CD14-positive monocyte (primary cell): ENCODE results near the gene IL27RA. TPM values are rescaled to one million over a fixed set of nuclear protein-coding genes. Genes with fewer than 3 reads are reported as not detected.

Experiments
- DNase-seq, 3 donors: peaks; one replicate each; pipeline ENCODE4 v3.0.0-alpha.2; 2011 to 2022
- H2AFZ ChIP-seq: 2 replicates; pipeline ENCODE4 v1.6.0; 2012; ENCODE audit warnings: mild to moderate bottlenecking, low read depth, low read length, inconsistent platforms; ENCODE audit not compliant: insufficient read depth, poor library complexity, severe bottlenecking
- H3K27ac ChIP-seq, 2 donors: 1 replicate in 1 of 2; 2 replicates in 1 of 2; pipeline ENCODE4 v1.5.1; 2012 to 2013; ENCODE audit warnings: low read length in 2 of 2, control low read depth in 1 of 2, inconsistent platforms in 1 of 2, low read depth in 1 of 2, mild to moderate bottlenecking in 1 of 2
- H3K27me3 ChIP-seq, 2 donors: one replicate each; pipeline versions ENCODE4 v1.6.0 to v1.6.1; 2011 to 2013; ENCODE audit warnings: low read length in 2 of 2; ENCODE audit not compliant: control insufficient read depth in 2 of 2, insufficient read depth in 2 of 2
- H3K36me3 ChIP-seq, 2 donors: replicated peaks in 1 of 2; 1 replicate in 1 of 2; 2 replicates in 1 of 2; pipeline versions ENCODE4 v1.5.1 to v1.6.1; 2012 to 2013; ENCODE audit warnings: low read length in 2 of 2, control low read depth in 1 of 2, inconsistent platforms in 1 of 2, mild to moderate bottlenecking in 1 of 2; ENCODE audit not compliant: insufficient read depth in 2 of 2, control insufficient read depth in 1 of 2
- H3K4me1 ChIP-seq, 2 donors: 1 replicate in 1 of 2; 2 replicates in 1 of 2; pipeline versions ENCODE4 v1.5.1 to v1.6.1; 2012 to 2013; ENCODE audit warnings: low read length in 2 of 2, control low read depth in 1 of 2, inconsistent platforms in 1 of 2, mild to moderate bottlenecking in 1 of 2, moderate library complexity in 1 of 2; ENCODE audit not compliant: insufficient read depth in 2 of 2, control insufficient read depth in 1 of 2
- H3K4me2 ChIP-seq: replicated peaks from 2 replicates; pipeline ENCODE3; 2012; ENCODE audit warnings: low read length, moderate library complexity, mild to moderate bottlenecking; ENCODE audit not compliant: poor library complexity, severe bottlenecking; ENCODE audit errors: extremely low read depth
- H3K4me3 ChIP-seq, 3 experiments: fragments of 200-600 bp in 1 of 3; sonication (generic) in 1 of 3; replicated peaks in 1 of 3; 1 replicate in 2 of 3; 2 replicates in 1 of 3; pipeline ENCODE4 v1.5.1; 2011 to 2013; ENCODE audit warnings: low read length in 3 of 3, mild to moderate bottlenecking in 3 of 3, control low read depth in 2 of 3, low read depth in 2 of 3, inconsistent platforms in 1 of 3, moderate library complexity in 1 of 3
- H3K79me2 ChIP-seq: 2 replicates; pipeline ENCODE4 v1.6.0; 2012; ENCODE audit warnings: mild to moderate bottlenecking, control low read depth, inconsistent platforms, low read length, moderate library complexity; ENCODE audit not compliant: insufficient read depth
- H3K9ac ChIP-seq: 2 replicates; pipeline ENCODE4 v1.6.0; 2017; ENCODE audit warnings: low read length, mild to moderate bottlenecking; ENCODE audit not compliant: insufficient read depth, poor library complexity, severe bottlenecking
- H3K9me3 ChIP-seq, 2 donors: replicated peaks in 1 of 2; 1 replicate in 1 of 2; 2 replicates in 1 of 2; pipeline versions ENCODE4 v1.5.1 to v1.6.1; 2012 to 2013; ENCODE audit warnings: low read length in 2 of 2, control low read depth in 1 of 2; ENCODE audit not compliant: control insufficient read depth in 1 of 2, insufficient read depth in 1 of 2
- H4K20me1 ChIP-seq: 2 replicates; pipeline ENCODE4 v1.6.0; 2012; ENCODE audit warnings: mild to moderate bottlenecking, low read length, control low read depth, moderate library complexity; ENCODE audit not compliant: insufficient read depth
- H3K27ac Mint-ChIP-seq, 7 donors: one replicate each; pipeline ENCODE4 v1.8.0; 2020; ENCODE audit warnings: mild to moderate bottlenecking in 7 of 7, mixed read lengths in 7 of 7, moderate library complexity in 6 of 7, inconsistent platforms in 2 of 7
- H3K27me3 Mint-ChIP-seq, 3 donors: one replicate each; pipeline ENCODE4 v1.8.0; 2021 to 2022; ENCODE audit warnings: low read depth in 3 of 3, mild to moderate bottlenecking in 3 of 3, mixed read lengths in 3 of 3, moderate library complexity in 3 of 3, inconsistent platforms in 1 of 3
- H3K36me3 Mint-ChIP-seq, 2 donors: one replicate each; pipeline ENCODE4 v1.8.0; 2020; ENCODE audit warnings: mixed read lengths in 2 of 2, inconsistent platforms in 1 of 2, mild to moderate bottlenecking in 1 of 2
- H3K4me1 Mint-ChIP-seq: one replicate; pipeline ENCODE4 v1.8.0; 2020; ENCODE audit warnings: mild to moderate bottlenecking, mixed read lengths
- H3K4me3 Mint-ChIP-seq, 2 donors: one replicate each; pipeline ENCODE4 v1.8.0; 2020; ENCODE audit warnings: mild to moderate bottlenecking in 2 of 2, mixed read lengths in 2 of 2, moderate library complexity in 1 of 2
- H3K9me3 Mint-ChIP-seq, 7 donors: one replicate each; pipeline ENCODE4 v1.8.0; 2020 to 2022; ENCODE audit warnings: mixed read lengths in 7 of 7, mild to moderate bottlenecking in 6 of 7, moderate library complexity in 6 of 7, inconsistent platforms in 2 of 7
- CTCF ChIP-seq: fragments of 200-600 bp; IDR thresholded peaks from one replicate; pipeline ENCODE4 v1.8.0; 2022; ENCODE audit warnings: antibody characterized with exemption, mild to moderate bottlenecking
- WGBS: methylation state at CpG from one replicate; pipeline ENCODE4 v1.1.5; 2013; ENCODE audit warnings: missing lambda C conversion rate; ENCODE audit not compliant: insufficient coverage; 5-methylcytosine and 5-hydroxymethylcytosine counted together
- intact Hi-C, 2 donors: fragments of 100-400 bp; cut with micrococcal nuclease; formaldehyde crosslinking; loops; one replicate each; pipeline versions ENCODE4 v1.15.0 to v1.15.1; 2023
- polyA plus RNA-seq, 3 donors: library from polyadenylated mRNA; depleted of rRNA in 1 of 3; unstranded in 2 of 3; stranded (reverse) in 1 of 3; fragments of 300-500 nt in 2 of 3; fragments of >200 nt in 1 of 3; fragmentation: Illumina TruSeq in 2 of 3; gene quantifications; 1 replicate in 2 of 3; 2 replicates in 1 of 3; pipeline ENCODE4 v1.2.3, GENCODE V29; 2012 to 2021

The IL27RA gene
- polyA plus RNA-seq, 3 donors = 40.4 to 61.5 (median 54.9) TPM

- WGBS = 50% methylated on average over 2 of the region's 17 CpGs
- Mint-ChIP-seq H3K9me3 (no peaks in the 10 kb centered on the region), H3K27ac (peak overlapping the region; percentile 98 to 99 (median 99)), H3K4me1 (peaks cover 55% of the 10 kb centered on the region), H3K27me3 (peaks cover 0 to 7% (median 3%) of the 10 kb centered on the region in 3 donors), H3K4me3 (peak overlapping the region; percentile 74 to 85), H3K36me3 (peaks cover 41 to 55% of the 10 kb centered on the region in 2 donors)
- H3K79me2 ChIP-seq = peaks cover 14% of the 10 kb centered on the region
- peak overlapping the region; percentile 93 for H3K9ac ChIP-seq
- DNase-seq = peak; percentile 54 to 71 (median 65)
- peak overlapping the region in 2 of 3 experiments; percentile 10 to 59 for H3K4me3 ChIP-seq
- H4K20me1 ChIP-seq = no peaks in the 10 kb centered on the region
- no peaks in the 10 kb centered on the region for H3K9me3 ChIP-seq
- intact Hi-C loops = loop anchor here (1.0 to 5.0 kb wide), 3 partner anchors 18 to 45 kb away; partner anchors contain the start of gene IL27RA (in 1 of the 2)
- peak overlapping the region; percentile 70 for H2AFZ ChIP-seq
- peaks cover 19 to 34% of the 10 kb centered on the region in 2 donors for H3K36me3 ChIP-seq
- H3K27ac ChIP-seq = peak overlapping the region; percentile 94 to 100
- H3K4me1 ChIP-seq = peaks cover 43 to 47% of the 10 kb centered on the region in 2 donors
- no peaks in the 10 kb centered on the region for H3K27me3 ChIP-seq
- H3K4me2 ChIP-seq = peak overlapping the region; percentile 76
- no peak for TF ChIP-seq CTCF
These were observed 44.3 kb upstream of the IL27RA start for GRCh38 chr19:13987101-13987890.

GRCh38 chr19:13989487-13989886 lies 42.1 kb upstream of the IL27RA start:
- DNase-seq = no peak
- Histone ChIP-seq H3K4me1 (peaks cover 40 to 44% of the 10 kb centered on the region in 2 donors), H3K36me3 (peaks cover 26 to 43% of the 10 kb centered on the region in 2 donors), H2AFZ (no peak overlapping the region), H3K27me3 (no peaks in the 10 kb centered on the region), H4K20me1 (no peaks in the 10 kb centered on the region), H3K4me2 (no peak overlapping the region), H3K27ac (no peak overlapping the region), H3K4me3 (no peak overlapping the region), H3K79me2 (peaks cover 21% of the 10 kb centered on the region), H3K9me3 (no peaks in the 10 kb centered on the region), H3K9ac (no peak overlapping the region)
- WGBS = 86% methylated on average over 5 of the region's 7 CpGs
- Mint-ChIP-seq H3K27me3 (peaks cover 0 to 6% (median 3%) of the 10 kb centered on the region in 3 donors), H3K27ac (peak overlapping the region in 5 of 7 donors; percentile 21 to 98 (median 72)), H3K4me3 (no peak overlapping the region), H3K4me1 (peaks cover 52% of the 10 kb centered on the region), H3K9me3 (no peaks in the 10 kb centered on the region), H3K36me3 (peaks cover 43 to 62% of the 10 kb centered on the region in 2 donors)
- TF ChIP-seq CTCF = no peak
- intact Hi-C loops = loop anchor here in 1 of 2 donors (5.0 kb wide), 1 partner anchor 43 kb away; the partner anchor contains the start of gene IL27RA
